Measurements from ENCODE around the gene PHLDB1. TPM values are rescaled to one million over a fixed set of nuclear protein-coding genes. Genes with fewer than 3 reads are reported as not detected.
A peak's percentile ranks its signal among the peaks of the same experiment; 100 is the strongest.
"Not testable (repeated sequence)": the region's sequence is repeated elsewhere in the genome, so short reads cannot be mapped to it uniquely, and the experiment has no call there.

PHLDB1 gene
- 10 to 100 TPM; 51.9 to 77.4 (median 70.2) TPM for total RNA-seq

GRCh38 chr11:118607401-118608359 lies at the start of gene PHLDB1:
PHLDB1 (plus strand) TSS chr11:118607615; CDS start chr11:118613837, 6,222 bp downstream.
- DNase-seq (ENCODE audit: low spot score in 2 of 2): peak in 1 of 2 donors; percentile 92
- H3K4me3 ChIP-seq (ENCODE audit: low read depth, poor library complexity, severe bottlenecking): peak within 1 kb of the TSS; percentile 46
- TF ChIP-seq POLR2A (IDR thresholded peaks at IDR 0.05) (no peak), CTCF (IDR thresholded peaks at IDR 0.05) (no peak)
- intact Hi-C loops (cut with DNase I; ENCODE audit: low total_unique reads): no loop called here
- 2% methylated on average over 40 to 62 of the region's 72 CpGs for WGBS, 2 donors

- WGBS, 2 donors: 75 to 83% methylated on average over 4 of the region's 4 CpGs
- intact Hi-C loops (cut with DNase I; ENCODE audit: low total_unique reads): no loop called here
- no peak overlapping the region for H3K4me3 ChIP-seq (ENCODE audit: low read depth, poor library complexity, severe bottlenecking)
- TF ChIP-seq CTCF (IDR thresholded peaks at IDR 0.05) (no peak), POLR2A (IDR thresholded peaks at IDR 0.05) (no peak)
- peak in 1 of 2 donors; percentile 13 for DNase-seq (ENCODE audit: low spot score in 2 of 2)
Measured at GRCh38 chr11:118560806-118561205, 46.6 kb upstream of the PHLDB1 start.

- no peak for TF ChIP-seq POLR2A (IDR thresholded peaks at IDR 0.05)
- no peak for TF ChIP-seq CTCF (IDR thresholded peaks at IDR 0.05)
- WGBS, 2 donors: 12% methylated on average over 5 of the region's 5 CpGs
- DNase-seq (ENCODE audit: low spot score in 2 of 2): peak in 1 of 2 donors; percentile 29
Measured at GRCh38 chr11:118565051-118565450, 42.4 kb upstream of the PHLDB1 start.

GRCh38 chr11:118569670-118570069 lies 37.7 kb upstream of the PHLDB1 start:
- 75 to 78% methylated on average over 2 of the region's 2 CpGs for WGBS, 2 donors
- no peak for DNase-seq (ENCODE audit: low spot score in 2 of 2)
- no peak overlapping the region for H3K4me3 ChIP-seq (ENCODE audit: low read depth, poor library complexity, severe bottlenecking)
- TF ChIP-seq CTCF (IDR thresholded peaks at IDR 0.05) (no peak), POLR2A (IDR thresholded peaks at IDR 0.05) (no peak)
- intact Hi-C loops (cut with DNase I; ENCODE audit: low total_unique reads): no loop called here

More at GRCh38 chr11:118565051-118565450, 42.4 kb upstream of the PHLDB1 start:
- intact Hi-C loops (cut with DNase I; ENCODE audit: low total_unique reads): no loop called here
- no peak overlapping the region for H3K4me3 ChIP-seq (ENCODE audit: low read depth, poor library complexity, severe bottlenecking)

- no peak for TF ChIP-seq POLR2A (IDR thresholded peaks at IDR 0.05)
- no peak for TF ChIP-seq CTCF (IDR thresholded peaks at IDR 0.05)
Measured at GRCh38 chr11:118570787-118571186, 36.6 kb upstream of the PHLDB1 start.

GRCh38 chr11:118571701-118572060 lies 35.7 kb upstream of the PHLDB1 start:
- intact Hi-C loops (cut with DNase I; ENCODE audit: low total_unique reads); DNase-seq (ENCODE audit: low spot score in 2 of 2): not testable (repeated sequence)
- WGBS, 2 donors: 5 to 15% methylated on average over 15 of the region's 15 CpGs
- H3K4me3 ChIP-seq (ENCODE audit: low read depth, poor library complexity, severe bottlenecking): peak overlapping the region; percentile 98

More at GRCh38 chr11:118570787-118571186, 36.6 kb upstream of the PHLDB1 start:
- DNase-seq (ENCODE audit: low spot score in 2 of 2): no peak
- WGBS, 2 donors: 100% methylated on average over 1 of the region's 1 CpG
- intact Hi-C loops (cut with DNase I; ENCODE audit: low total_unique reads): no loop called here
- H3K4me3 ChIP-seq (ENCODE audit: low read depth, poor library complexity, severe bottlenecking): no peak overlapping the region

Data from lower leg skin (tissue), 4 donors.